GM18505 (cell line): ENCODE data around the gene SSTR3.
"Not testable (repeated sequence)": the region's sequence is repeated elsewhere in the genome, so short reads cannot be mapped to it uniquely, and the experiment has no call there.

ENCODE experiments used
- ATAC-seq: cut with Tn5 transposase; IDR thresholded peaks from one replicate; pipeline ENCODE4 v1.9.1; 2021; ENCODE audit not compliant: unreplicated experiment
- POLR2A ChIP-seq: IDR thresholded peaks from 4 replicates; pipeline ENCODE4 v1.6.1; 2011; ENCODE audit warnings: borderline replicate concordance; ENCODE audit not compliant: insufficient read depth, insufficient read length; ENCODE audit errors: extremely low read depth

SSTR3 gene

DNA sequence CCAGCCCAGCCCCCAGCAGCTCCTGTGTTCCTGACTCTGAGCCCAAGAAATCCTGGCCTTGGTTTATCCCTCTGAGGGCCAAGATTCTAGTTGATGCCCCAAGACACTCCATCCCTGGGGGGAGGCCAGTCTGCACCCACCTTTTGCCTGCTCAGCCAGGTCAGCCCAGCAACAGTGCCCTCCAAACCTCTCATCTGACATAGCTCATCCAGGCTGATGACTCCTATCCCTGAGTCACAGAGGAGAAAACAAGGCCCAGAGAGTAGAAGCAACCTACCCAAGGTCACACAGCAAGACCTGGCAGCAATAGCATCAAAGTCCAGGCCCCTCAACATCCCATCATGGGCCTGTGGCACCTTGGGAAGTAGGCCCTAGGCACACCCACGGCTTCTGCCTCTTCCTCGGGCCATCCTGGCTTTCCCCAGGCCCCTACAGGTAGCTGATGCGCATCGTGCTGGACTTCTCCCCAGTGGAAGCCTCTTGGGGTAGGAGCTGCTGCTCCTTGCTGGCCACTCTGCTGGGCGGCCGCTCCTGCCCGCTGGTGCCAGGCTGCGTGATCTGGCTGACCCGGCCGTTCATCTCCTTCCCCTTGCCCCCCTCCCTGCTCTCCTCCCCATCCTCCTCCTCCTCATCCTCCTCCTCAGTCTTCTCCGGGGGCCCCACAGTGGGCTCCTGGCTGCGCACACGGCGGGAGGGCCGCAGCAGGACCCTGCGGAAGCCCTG, 6.0 kb downstream of the SSTR3 start:
- ATAC-seq = no peak
- TF ChIP-seq POLR2A = no peak

DNA sequence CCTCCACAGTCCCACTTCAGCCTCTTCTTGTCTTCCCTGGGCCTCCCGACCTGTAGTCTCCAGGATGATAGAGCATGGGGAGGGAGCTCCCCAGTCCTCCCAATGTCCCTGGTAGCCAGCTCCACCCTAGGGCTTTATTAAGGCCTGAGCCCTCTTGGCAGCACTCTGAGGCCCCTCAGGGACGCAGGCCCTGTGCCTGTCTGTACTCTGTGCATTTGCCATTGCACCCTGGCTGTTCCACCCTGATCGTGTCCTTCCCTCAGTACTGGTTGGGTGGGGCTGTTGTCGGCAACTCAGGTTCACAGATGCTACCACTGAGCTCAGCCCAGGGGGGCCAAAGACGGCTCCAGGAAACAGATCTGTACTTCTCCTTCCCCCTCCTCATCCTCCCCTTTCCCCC, 7.2 kb downstream of the SSTR3 start:
- no peak for TF ChIP-seq POLR2A
- ATAC-seq = no peak

DNA sequence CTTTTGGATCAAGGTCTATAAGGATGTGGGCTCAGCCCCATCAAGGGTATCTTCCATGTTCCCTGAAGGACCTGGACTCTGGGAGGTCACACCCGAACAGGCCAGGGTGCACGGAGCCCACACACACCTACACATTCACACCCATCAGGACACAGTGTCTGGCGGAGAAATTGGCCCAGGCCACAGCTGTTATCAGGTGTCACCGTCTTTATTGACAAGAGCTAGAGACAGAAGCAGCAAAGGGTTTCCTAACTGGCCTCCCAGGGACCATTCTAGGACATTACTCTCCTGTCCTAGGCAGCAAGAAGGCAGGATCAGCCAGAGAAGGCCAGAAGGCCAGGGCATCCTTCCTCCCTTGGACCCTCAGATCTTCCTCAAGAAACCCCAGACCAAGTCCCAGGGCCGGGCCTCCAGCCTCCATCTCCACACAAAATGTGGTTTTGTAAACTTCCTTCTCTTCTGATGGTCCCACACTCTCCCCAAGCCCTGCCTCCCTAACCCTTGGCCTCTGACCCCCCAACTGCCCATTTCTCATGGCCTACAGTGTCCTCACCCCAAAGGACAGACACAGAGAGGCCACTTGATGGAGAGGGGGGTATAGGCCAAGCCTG, 8.1 kb downstream of the SSTR3 start:
- TF ChIP-seq POLR2A = no peak
- no peak for ATAC-seq

DNA sequence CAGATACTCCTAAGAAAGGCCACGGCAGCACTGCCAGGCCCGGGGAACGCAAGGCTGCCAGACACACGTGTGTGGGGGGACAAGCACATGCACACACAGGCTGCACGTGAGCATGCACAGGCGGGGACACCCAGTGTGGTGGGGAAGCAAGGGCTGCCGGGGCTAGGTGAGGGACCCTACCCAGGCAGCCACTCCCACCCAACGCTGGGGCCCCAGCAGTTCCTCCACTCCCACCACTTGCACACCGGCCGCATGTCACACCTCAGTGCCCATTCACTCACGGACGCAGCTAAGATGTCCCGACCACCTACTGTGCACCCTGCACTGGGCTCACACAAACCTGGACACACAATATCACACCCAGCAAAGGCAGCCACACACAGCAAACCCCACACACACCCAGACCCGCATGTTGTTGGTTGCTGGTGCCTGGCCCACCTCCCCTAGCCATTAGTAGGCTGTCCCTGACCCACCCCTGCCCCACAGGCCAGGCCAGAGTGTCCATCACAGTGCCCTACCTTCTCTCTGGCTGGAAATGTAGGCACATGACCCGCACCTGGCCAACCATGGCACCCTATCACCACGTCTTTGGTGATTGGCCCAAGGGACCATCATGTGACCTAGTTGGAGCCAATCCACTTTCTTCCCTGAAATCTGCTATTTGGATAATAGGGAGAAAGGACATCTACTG, 8.8 kb downstream of the SSTR3 start:
- ATAC-seq = no peak
- no peak for TF ChIP-seq POLR2A

DNA sequence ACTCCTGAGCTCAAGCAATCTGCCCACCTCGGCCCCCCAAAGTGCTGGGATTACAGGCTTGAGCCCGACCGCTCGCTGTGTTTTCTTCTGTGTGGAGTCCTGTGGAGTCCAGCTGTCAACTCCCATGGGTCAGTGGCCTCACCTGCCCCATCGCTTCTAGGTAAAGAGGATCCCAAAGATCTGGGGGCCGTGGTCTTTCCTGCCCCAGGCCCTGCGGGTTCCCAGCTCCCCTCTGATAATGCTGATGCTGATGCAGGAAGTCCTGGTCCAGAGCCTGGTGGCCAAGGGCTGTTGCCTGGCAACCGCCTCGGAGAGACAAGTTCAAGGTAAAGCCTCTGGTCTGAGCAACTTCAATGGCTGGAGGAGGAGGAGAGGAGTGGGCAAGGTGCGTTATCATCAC, 9.6 kb downstream of the SSTR3 start:
- ATAC-seq = no peak
- no peak for TF ChIP-seq POLR2A

DNA sequence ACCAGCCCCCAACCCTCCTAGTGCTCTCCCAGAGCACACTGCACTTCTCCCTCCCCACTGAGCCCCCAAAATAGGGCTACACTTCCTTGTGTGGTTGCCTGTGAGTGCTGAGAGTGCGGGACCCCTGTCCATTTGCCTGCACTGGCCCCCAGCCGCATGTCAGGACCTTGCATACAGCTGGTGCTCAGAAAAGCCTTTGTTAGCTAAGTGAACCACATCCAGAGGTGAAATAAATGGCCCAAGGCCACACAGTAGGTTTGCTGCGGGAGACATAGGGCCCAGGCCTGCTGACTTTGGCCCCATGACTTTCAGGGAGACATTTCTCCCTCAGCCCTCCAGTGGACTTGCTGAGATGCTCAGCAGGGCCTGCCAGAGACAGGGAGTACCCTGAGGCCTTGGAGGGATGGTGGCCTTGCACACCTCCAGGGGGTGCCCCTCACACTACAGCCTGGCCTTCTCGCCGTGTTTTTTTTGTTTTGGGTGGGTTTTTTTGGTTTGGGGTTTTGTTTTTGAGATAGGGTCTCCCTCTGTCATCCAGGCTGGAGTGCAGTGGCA, 10.2 kb downstream of the SSTR3 start:
- no peak for TF ChIP-seq POLR2A
- no peak for ATAC-seq

DNA sequence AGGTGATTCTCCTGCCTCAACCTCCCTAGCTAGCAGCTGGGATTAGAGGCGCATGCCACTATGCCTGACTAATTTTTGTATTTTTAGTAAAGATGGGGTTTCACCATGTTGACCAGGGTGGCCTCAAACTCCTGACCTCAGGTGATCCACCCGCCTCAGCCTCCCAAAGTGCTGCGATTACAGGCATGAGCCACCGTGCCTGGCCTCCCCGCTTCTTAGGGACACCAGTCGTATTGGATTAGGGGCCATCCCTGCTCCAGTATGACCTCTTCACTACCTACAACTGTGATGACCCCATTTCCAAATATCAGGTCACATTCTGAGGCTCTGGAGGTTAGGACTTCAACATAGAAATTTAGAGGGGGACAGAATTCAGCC, 10.8 kb downstream of the SSTR3 start:
- ATAC-seq = not testable (repeated sequence)

DNA sequence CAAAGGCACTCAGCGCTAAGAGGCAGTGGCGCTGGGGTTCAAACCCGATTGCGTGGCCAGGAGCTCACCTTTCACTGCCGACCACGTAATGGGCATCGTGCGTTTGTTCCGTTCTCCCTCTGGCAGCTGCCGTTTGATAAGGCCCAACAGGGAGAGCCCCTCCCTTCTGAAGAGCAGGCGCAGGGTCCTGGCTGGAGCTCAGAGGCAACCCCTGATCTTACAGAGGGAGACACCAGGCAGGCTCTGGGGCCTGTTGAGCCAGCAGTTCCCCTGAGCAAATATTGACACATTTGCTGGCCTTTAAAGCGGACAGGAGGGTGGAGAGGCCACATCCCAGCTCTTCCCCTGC, 12.5 kb downstream of the SSTR3 start:
- no peak for ATAC-seq
- no peak for TF ChIP-seq POLR2A

DNA sequence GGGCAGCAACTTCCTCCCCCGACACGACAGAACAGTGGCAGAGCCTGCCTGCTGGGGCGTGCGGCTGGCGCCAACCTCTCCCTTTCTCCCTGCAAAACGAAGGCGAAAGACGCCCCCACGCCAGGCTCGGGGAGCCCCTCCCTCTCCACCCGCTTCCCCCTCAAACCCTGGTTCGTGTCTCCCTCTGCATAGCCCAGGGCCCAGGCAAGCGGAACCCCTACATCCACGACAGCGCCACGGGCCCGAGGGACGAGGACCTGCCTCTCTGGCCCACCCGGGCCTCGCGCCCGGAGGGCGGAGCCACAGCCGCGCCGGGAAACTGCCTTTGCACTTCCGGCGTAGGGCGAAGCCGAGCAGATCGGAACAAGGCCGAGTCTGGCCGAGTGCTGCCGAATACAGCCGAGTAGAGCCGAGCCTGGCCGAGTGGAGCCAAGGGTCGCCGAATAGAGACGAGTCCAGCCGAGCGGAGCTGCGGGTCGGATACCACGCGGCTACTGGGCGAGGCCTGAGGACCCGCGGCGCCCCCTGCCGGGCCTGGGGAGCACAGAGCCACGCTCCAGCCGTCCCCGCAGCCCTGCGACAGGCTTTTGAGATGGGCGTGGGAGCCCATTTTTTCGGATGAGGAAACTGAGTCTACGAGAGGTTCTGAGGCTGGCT, 13.0 kb downstream of the SSTR3 start:
- ATAC-seq = peak; percentile 87
- peak; percentile 91 for TF ChIP-seq POLR2A

DNA sequence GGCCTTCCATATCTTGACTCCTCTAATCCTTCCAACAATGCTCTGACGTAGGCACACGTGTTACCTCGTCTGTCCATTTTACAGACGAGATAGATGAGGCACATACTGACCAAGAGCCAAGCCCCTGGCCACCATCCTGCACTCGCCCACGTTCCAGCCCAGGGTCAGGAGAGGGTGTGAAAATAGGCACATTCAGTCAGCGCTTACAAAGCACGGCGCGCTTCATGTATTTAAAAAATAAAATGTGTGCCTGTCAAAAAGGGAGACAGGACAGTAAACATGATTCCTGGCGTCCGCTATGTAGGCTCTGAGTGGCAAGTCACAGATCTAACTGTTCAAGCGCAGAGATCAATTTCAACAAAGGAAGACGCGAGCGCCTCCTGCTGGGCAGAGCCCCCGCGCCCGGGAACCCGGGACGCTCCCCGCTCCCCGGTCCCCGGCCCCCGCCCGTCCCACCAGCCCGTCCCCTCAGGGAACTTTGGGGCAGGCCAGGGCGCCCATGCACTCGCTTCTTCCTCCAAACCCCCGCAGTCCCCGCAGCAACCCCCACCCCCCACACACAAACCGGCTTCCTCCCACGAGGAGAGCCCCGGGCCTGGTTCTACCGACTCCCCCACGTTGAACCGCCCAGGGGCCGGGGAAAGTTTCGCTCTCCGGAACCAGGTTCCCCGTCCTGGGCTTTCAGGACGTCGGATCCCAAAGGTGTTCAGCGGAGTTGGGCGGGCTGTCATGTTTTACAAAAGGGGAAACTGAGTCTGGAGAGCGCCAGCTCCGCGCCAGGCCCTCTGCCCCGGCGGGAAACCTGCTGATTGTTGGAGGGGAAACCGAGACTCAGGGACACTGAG, 13.8 kb downstream of the SSTR3 start:
- TF ChIP-seq POLR2A = no peak
- ATAC-seq = peak; percentile 19

DNA sequence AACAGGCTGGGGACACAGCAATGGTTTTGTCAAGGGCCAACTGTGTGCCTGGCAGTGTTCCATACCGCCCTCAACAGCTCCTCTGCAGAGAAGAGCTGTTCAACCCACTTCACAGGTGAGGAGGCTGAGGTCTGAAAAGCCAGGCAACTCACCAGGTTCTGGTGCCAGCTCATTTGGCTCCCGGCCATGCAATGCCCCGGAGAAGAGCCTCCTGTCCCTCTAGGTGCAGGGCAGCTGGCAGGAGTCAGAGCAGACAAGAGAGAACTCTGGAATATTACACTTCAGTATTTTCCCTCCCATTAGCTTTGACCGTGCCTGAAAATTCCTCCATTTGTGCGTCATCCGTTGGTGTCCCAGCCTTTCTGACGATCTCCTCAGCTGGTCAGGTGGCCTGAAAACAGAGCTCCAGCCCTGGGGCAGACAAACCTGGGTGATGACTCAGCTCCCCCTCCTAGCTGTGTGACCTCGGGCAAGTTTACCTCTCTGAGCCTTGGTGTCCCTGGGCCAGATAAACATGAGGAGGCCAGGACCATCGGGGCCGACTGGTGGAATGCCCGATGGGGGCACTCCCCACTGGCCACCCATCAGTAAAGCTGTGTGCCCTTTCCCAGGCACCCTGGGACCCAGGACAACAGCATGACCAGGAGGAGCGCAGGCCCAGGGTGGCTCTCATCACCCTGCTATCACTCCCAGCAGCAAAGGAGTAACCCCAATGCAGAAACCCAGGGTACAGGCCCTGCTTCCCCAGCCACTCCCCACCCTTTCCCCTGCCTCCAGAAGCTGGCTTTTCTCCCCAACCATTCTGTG, 14.6 kb downstream of the SSTR3 start:
- ATAC-seq = no peak
- no peak for TF ChIP-seq POLR2A
